Measurements from ENCODE around the gene FXR2.

DNA sequence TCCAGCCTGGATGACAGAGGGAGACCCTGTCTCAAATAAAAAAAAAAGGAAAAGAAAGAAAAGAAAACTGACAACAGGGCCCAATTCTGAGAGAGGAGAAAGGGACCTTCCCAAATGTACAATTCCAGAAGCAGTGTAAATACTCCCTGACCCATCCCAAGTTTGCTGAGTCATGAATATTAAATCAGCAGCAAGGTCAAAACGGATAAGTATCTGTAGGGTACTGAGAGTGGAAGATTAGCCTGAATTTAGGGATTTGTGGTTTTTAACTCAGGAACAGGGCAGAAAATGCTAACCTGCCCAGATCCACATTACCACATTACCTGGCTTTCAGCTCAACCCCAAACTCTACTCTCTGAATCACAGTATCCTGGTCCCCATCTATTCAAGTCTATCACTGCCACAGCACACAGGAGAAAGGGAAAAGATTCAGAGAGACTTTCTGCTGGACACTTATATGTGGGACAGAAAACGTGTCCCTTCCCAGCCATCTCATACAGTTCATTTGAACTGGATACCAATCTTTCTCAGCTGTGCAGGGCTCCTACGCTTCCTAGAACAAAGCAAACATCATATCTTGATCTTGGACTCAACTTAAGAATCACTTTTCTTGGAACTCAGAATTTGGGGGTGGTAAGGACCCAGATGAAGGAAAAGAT lies 2.9 kb downstream of the FXR2 start:
- TF ChIP-seq EP300 (IDR thresholded peaks at IDR 0.05) = no peak
- no peak for TF ChIP-seq POLR2A (IDR thresholded peaks at IDR 0.05)
- TF ChIP-seq, protein P1, sequence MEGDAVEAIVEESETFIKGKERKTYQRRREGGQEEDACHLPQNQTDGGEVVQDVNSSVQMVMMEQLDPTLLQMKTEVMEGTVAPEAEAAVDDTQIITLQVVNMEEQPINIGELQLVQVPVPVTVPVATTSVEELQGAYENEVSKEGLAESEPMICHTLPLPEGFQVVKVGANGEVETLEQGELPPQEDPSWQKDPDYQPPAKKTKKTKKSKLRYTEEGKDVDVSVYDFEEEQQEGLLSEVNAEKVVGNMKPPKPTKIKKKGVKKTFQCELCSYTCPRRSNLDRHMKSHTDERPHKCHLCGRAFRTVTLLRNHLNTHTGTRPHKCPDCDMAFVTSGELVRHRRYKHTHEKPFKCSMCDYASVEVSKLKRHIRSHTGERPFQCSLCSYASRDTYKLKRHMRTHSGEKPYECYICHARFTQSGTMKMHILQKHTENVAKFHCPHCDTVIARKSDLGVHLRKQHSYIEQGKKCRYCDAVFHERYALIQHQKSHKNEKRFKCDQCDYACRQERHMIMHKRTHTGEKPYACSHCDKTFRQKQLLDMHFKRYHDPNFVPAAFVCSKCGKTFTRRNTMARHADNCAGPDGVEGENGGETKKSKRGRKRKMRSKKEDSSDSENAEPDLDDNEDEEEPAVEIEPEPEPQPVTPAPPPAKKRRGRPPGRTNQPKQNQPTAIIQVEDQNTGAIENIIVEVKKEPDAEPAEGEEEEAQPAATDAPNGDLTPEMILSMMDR (IDR thresholded peaks at IDR 0.05) = no peak

Measured in ovary (tissue), 3 donors.